Measurements from ENCODE around the gene IFNK.

GRCh38 chr9:27529316-27530278 is 5.5 kb downstream of the IFNK start, which contains the start of gene MOB3B:
- TF ChIP-seq, protein P1, sequence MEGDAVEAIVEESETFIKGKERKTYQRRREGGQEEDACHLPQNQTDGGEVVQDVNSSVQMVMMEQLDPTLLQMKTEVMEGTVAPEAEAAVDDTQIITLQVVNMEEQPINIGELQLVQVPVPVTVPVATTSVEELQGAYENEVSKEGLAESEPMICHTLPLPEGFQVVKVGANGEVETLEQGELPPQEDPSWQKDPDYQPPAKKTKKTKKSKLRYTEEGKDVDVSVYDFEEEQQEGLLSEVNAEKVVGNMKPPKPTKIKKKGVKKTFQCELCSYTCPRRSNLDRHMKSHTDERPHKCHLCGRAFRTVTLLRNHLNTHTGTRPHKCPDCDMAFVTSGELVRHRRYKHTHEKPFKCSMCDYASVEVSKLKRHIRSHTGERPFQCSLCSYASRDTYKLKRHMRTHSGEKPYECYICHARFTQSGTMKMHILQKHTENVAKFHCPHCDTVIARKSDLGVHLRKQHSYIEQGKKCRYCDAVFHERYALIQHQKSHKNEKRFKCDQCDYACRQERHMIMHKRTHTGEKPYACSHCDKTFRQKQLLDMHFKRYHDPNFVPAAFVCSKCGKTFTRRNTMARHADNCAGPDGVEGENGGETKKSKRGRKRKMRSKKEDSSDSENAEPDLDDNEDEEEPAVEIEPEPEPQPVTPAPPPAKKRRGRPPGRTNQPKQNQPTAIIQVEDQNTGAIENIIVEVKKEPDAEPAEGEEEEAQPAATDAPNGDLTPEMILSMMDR (IDR thresholded peaks at IDR 0.05), result peak; percentile 96 to 98 (median 98)
- peak in 1 of 2 donors; percentile 58 for TF ChIP-seq POLR2A (IDR thresholded peaks at IDR 0.05)

Data from gastroesophageal sphincter (tissue), 3 donors.